Measurements from ENCODE around the gene DIP2B.

DIP2B gene

DNA sequence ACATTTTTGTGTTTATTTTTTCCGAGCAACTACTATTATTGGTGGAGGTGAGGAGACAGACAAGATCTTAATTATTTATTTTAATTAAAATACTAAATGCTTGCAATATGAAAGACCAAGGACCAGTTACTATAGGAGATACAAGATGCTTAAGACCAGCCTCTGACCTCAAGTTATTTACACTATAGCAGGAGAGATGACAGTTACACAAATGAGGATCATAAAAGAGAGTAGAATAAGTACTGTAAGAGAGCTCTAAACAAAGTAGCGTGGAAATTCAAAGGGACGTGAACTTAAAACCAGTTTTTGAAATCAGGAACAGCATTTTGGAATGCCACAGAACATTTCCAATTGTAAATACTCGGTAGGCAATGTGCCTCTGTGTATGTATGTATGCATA is 131.1 kb downstream of the DIP2B start:
- no peak for DNase-seq (ENCODE audit: low read depth in 2 of 2)

DNA sequence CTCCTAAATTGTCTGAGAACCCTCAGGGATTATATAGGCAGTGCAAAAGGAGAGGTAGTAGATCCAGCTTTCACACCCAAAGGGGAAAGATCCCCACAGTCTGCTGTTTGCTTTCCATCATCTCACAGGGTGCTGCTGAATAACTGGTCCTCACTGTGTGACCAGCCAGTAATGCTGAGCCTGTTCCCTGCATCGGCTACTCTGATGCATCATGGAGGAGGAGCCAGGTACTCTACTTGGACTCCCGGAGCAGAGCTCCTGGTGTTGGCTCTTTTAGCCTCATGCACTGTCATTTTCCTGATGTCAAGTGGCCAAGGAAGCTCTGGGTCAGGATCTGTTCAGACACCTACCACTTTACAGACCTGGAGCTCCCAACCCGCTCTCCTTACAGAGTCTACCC is 131.7 kb downstream of the DIP2B start:
- DNase-seq (ENCODE audit: low read depth in 2 of 2) = no peak

DNA sequence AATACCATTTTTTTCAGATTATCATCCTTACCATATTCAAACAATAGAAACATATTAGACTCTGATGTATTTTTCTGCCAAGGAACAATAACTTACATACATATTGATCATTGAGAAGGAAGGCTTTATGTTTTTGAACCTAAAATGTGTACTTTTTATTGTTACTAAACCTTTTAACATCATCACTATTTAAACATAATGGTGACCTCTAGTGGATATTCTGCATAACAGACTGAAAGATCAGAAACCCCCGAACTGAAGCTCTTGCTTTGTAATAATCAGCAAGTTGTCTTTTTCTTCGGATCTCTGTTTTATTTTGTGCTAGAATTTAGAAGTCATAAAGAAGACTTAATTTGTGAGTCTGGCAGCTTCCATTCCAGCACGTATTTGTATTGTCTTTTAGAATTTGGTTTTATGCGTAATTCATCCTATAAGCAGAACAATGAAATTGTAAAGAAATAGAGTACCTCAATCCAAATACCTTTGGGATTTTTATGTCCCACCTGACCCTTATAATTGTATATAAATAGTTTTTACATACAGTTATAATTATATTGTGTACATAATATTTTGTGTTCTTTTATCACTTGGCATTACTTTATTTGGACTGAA is 133.2 kb downstream of the DIP2B start:
- DNase-seq (ENCODE audit: low read depth in 2 of 2) = no peak

DNA sequence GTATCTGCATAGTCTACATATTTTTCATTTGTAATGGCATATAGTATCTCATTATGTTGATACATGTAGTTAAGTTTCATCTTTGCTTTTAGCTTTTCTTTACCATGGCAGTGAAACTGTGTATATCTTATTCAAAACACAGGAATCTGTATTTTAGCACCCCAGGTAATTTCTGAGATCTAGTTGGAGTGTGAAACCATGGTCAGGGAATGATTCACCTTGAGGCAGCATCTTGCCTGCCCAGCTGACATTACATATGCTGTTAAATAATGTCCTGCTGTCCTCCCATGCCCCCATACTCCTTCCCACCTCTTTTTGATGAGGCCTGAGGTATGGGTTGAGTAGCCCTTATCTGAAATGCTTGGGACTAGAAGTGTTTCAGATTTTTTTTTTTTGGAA is 133.7 kb downstream of the DIP2B start:
- DNase-seq (ENCODE audit: low read depth in 2 of 2) = no peak

DNA sequence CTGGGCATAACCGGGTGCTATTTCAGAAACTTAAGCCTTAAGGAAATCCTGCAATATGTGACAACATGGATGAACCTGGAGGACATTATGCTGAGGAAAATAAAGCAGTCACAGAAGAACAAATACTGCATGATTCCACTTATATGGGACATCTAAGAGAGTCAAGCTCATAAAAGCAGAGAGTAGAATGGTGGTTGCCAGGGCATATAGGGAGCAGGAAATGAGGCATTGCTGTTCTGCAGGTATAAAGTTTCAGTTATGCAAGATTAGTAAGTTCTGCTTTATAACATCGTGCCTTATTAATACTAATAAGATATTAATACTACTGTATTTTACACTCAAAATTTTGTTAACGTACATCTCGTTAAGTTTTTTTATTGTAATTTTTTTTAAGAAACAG is 134.9 kb downstream of the DIP2B start:
- DNase-seq (ENCODE audit: low read depth in 2 of 2) = no peak

DNA sequence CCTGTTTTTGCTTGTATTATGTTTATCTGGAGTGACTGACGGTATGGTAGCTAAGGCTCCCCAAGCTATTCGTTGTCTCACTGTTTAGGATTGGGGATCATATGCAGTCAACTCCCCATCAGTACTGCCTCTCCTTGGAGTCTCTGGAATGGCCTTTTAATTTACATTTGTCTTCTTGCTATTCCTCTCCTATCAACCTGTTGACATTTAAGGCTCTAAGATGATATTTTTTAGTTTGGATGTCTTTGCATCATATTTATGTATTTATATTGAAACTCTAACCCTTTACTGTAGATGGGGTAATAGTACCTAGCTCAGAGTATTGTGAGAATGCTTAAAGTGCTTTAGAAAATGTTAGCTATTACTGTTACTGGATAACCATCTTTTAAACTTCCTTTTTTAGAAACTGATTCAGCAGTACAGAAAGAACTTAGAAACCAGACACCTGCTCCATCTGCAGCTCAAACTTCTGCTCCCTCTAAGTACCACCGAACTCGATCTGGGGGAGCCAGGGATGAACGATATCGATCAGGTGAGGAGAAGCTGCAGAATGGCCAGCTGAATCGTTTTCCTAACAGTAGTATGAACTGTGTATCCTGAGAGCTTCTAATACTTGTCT is 135.6 kb downstream of the DIP2B start:
- no peak for DNase-seq (ENCODE audit: low read depth in 2 of 2)

DNA sequence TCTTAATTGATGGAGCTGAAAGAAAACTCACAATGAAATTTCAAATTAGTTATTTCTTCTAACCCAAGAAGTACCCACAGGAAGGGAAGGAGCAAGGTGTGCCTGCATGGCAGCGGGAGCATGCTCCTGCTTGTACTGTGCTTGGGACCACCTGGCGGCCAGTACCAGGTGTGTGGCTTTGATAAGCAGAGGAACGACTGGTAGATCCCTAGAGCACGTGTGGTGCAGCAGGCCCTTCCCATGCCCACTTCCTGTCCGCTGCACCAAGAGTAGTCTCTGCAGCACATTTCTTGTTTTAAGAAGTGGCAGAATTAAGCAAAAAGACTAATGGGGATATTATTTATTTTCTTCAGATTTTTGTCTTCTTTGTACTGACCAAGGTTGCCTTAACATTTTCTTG is 136.8 kb downstream of the DIP2B start:
- DNase-seq (ENCODE audit: low read depth in 2 of 2) = no peak

DNA sequence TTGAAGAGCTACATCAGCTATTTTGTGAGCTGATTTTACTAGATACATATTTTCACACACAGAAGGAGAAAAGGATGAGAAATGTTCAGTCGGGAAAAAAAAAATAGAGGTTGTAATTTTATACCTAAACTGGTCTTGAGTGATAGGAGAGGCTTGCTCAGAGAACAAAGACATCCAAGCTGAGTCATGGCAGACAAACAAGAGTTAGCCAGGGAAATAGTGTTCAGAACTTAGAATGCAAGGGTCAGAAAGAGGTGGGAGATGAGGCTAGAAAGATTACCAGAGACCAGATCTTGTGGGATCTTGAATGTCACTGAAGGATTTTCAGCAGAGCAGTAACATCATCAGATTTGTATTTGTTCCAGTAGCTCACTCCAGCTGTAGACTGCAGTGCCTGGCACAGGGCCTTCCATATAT is 137.3 kb downstream of the DIP2B start:
- no peak for DNase-seq (ENCODE audit: low read depth in 2 of 2)

DNA sequence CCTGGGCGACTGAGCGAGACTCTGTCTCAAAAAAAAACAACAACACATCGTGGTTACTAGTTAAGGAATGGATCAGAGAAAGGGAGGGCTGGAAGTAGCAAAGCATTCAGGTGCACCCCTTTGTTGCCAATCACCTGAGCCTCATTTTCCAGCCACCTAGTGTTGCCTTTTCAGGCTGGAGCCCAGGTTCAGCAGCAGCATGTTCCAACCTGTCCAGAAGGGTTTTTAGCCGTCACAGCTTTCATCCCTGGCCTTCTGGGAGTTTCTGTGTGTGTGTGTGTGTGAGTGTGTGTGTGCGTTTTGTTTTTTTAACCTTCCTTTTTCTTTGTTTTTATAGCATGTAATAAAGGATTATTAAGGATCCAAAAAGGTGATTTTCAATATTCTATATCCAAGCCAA is 138.0 kb downstream of the DIP2B start:
- DNase-seq (ENCODE audit: low read depth in 2 of 2) = no peak

DNA sequence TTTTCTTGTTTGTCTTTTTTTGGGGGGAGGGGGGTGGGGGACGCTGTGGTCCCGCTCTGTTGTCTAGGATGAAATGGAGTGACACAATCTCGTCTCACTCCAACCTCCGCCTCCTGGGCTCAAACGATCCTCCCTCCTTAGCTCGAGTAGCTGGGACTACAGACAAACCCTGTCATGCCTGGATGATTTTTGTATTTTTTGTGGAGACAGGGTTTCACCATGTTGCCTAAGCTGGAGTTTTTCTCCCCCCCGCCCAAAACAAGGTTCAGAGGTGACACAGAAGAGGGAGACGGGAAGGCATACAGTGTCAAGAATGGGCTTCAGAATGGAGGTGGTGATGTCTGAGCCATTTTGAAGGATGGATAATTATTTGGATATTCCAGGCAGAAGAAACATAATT is 142.2 kb downstream of the DIP2B start:
- DNase-seq (ENCODE audit: low read depth in 2 of 2) = no peak

DNA sequence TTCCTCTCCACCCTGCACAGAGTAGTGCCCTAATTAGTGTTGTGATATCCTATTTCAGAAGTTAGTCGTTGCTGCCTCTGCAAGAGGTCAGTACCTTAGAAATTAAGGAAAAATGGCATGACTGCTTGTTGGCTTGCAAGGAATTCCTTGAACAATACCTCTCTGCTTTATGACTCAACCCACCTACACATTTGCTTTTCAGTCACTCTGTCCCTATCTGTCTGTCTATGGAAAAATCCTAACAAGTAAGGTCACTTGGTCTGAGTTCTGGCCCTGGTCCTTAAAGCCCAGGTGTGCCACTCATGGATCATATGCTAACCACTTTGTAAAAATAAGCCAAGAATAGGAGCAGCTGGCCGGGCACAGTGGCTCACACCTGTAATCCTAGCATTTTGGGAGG is 142.7 kb downstream of the DIP2B start:
- DNase-seq (ENCODE audit: low read depth in 2 of 2) = no peak

DNA sequence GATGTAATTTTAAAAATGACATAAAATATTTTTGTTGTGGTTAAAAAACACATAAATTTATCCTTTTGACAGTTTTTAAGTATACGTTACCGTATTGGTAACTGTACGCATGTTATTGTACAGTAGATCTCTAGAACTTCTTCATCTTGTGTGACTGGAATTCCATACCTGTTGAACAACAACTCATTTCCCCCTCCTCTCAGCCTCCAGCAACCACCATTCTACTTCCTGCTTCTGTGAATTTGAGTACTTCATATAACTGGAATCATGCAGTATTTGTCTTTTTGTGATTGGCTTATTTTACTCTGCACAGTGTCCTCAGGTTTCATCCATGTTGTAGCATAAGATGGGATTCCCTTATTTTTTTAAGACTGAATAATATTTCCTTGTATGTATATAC is 145.5 kb downstream of the DIP2B start:
- no peak for DNase-seq (ENCODE audit: low read depth in 2 of 2)

DNA sequence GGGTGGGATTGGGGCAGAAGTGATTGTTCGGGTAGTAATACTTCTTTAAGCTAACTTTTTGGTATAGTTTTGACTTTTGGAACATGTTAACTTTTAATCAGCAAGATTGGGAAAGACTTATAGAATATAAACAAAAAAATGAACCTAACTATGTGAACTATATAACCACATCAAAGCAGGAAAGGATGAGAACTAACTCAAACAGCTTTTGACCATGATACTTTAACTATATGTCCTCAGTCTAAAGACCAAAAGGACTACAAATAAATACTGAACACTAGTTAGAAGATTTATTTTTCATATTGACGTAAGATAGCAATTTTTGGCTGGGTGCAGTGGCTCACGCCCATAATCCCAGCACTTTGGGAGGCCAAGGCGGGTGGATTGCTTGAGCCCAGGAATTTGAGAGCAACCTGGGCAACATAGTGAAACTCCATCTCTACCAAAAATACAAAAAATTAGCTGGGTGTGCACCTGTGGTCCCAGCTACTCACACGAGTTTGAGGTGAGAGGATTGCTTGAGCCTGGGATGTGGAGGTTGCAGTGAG is 150.7 kb downstream of the DIP2B start:
- no peak for DNase-seq (ENCODE audit: low read depth in 2 of 2)

DNA sequence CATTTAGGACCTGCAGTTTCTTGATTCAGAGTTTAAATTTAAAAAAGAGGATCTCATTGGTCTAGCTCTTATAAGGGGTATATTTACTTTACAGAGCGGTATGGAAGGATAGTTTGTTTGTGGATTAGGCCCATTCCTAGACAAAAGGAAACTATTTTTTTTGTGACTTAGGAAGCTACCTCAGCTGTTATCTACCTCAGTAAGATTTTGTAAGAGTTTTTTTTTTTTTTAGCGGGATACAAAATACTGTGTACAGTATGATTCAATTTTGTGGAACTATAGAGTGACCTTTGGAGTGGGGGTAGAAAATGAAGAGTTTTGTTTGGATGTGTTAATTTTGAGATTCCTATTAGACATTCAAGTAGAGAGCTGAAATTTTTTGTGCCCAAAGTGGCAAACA is 154.5 kb downstream of the DIP2B start:
- DNase-seq (ENCODE audit: low read depth in 2 of 2) = no peak

DNA sequence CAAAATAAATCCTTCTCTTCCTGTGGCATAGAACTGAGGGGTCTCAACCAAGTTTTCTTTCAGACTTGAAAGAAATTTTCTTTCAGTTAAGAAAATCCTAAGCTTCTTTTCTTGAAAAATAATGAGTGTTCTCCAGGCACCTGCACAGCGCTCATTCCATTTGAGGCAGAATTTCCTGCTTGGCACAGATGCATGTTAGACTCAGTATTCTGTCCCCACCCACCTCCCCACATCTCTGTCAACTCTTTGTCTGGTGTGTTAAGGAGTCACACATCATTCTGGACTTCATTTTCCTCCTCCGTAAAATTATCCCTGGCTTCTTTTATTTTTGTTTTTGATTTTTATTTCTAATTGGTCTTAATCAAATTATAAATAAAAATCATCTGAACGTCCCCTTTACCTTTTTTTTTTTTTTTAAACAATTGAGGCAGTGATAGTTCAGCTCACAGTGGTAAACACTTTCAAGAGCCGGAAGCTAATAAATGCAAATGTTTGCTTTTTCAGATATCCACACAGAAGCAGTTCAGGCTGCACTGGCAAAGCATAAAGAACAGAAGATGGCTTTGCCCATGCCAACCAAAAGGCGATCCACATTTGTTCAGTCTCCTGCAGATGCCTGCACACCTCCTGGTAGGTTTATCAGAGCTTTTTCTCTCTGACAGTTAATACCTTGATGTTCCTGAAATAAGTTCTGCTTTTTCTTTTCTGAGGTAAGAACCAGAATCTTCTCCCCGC is 155.1 kb downstream of the DIP2B start:
- DNase-seq (ENCODE audit: low read depth in 2 of 2) = no peak

DNA sequence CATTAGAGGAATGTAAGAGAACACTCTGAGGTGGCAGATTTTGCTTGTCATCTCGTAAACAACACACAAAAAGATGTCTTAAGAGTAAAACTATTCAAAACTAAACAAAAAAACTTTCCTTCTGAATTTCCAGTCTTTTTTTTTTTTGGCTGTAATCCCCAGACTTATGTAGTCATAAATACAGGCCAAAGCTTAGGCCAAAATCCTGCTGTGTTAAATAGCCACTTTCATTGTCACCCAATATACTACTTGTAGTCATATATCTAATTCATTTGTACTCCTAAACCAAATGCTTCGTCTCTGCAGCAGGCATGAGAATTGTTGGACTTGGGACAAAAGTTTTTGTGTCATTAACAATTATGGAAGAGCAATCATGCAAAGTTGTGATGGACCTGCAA is 155.6 kb downstream of the DIP2B start:
- DNase-seq (ENCODE audit: low read depth in 2 of 2) = no peak

DNA sequence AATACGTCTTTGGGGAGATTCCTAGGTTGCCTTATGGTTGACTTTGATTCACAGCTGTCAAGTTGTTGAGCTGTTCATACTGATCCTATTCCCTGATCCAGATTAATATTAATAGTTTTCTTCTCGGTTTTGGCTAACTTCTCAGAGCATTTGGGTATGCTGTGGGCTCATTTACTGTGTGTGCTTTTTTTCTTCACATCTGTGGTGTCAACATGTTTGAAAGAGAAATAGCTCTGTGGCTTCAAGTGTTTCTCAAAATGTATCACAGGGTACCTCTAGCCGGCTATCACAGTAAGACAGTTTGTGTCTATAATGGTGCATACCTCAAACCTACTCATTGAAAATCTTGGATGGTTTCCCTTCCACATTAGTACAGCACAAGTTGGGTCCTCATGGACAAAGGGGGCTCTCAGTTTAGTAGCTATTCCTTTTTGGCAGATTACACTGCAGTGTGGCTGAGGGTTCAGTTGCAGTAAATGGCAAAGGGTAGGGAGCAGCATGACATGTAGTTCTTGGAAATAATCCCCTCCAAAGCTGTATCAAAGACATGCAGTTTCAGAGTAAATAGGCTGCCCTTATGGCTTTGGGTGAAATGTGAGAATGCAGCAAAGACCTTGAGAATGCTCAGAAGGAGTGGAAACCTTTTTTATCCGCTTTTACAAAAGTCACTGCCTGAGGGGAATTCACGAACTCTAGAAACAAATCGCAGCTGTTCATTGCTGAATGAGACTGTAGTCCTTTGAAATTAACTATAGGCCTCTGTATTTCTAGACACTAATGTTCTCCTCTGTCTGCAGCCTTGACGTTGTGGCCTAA is 156.7 kb downstream of the DIP2B start:
- DNase-seq (ENCODE audit: low read depth in 2 of 2) = no peak

DNA sequence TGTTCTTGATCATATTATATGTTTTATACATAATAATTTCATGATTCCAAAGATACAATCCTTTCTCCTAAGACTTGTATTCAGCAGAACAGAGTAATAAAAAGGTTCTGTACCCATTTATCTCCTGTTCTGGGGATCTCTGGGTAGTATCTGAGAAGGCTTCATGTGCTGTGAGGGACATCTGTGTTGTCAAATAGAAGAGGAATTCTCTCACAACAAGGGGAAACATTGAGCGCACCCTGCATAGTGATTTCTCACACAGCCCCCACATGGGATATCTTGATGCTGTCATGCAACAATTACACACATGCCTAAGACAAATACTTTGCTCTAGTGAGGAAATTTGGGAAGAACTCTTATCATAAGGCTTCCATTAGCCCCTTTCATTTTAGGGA is 157.3 kb downstream of the DIP2B start:
- no peak for DNase-seq (ENCODE audit: low read depth in 2 of 2)

DNA sequence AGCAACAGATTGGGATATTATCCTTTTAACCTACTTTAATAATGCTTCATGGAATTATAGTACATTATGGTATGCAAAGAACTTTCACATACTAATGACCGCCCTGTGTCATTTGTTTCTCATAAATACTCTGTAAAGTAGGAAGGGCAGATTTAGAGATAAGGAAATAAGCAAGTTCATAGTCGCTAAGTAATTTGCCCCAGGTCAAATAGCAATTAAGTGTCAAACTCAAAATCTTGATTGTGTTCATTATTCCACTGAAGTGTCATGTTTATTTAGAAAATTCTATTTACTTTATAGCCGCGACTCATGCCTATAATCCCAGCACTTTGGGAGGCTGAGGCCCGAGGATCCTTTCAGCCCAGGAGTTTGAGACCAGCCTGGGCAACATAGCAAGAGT is 160.4 kb downstream of the DIP2B start:
- no peak for DNase-seq (ENCODE audit: low read depth in 2 of 2)

DNA sequence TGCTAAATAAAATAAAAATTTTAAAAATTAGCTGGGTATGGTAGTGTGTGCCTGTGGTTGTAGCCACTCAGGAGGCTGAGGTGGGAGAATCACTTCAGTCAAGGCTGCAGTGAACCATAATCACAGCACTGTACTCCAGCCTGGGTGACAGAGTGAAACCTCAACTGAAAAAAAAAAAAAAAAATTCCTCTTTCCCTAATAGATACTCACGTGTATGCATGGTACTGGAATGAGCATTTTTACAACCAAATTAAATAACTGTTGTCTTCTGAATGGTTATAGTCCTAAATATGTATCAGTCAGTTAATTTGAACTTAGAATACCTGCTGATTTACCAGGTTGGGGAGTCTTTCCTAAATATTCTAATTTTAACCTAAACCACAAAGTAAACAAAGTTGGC is 160.8 kb downstream of the DIP2B start:
- no peak for DNase-seq (ENCODE audit: low read depth in 2 of 2)

DNA sequence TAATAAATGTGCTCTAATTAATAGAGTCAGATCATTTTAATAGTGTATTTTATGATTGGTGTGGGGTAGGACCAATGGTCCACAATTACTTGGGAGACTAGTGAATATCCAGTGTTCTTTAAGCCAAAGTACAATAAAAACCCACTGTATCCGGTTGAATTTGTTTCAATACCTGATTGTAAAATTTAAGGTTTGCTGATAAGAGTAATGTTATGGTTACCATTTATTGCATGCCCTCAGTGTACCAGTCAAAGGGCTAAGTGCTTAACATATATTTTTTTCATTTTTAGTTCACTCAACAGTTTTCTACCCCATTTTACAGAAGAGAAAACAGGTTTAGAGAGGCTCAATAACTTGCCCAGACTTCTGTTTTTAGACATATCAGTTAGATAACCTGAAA is 161.2 kb downstream of the DIP2B start:
- DNase-seq (ENCODE audit: low read depth in 2 of 2) = no peak

DNA sequence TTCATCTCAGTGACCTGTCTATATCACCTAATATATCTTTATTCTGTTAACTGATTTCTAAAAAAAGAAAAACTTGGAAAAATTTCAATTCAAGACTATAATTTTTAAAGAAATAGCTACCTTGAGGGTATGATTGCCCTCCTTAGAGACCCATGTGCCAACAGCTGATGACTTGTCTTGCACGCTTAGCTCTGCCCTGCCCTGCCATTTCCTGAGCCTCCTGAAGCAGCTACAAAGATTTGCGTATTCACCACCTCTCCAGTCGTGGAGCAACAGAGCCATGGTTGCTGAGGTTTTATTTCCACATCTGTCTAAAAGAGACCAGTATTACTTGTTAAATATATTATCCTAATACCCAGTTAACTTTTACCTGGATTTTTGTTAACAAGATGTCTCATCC is 167.4 kb downstream of the DIP2B start:
- DNase-seq (ENCODE audit: low read depth in 2 of 2) = no peak

Data from stimulated activated CD4-positive, alpha-beta T cell treated with anti-CD3 and anti-CD28 coated beads, Interleukin-1b, Interleukin-23, amount 100 ng/mL, for 1 hour (primary cell).